GM19240 (cell line): ENCODE data around the gene FANCE.

Experiments used
- DNase-seq: peaks from one replicate; pipeline ENCODE4 v3.0.0; 2011; ENCODE audit warnings: low spot score; ENCODE audit not compliant: insufficient read length

The FANCE gene

GRCh38 chr6:35452183-35453090 lies at the start of gene FANCE:
Gene FANCE (plus strand): TSS chr6:35452338. CDS start chr6:35452546, 208 bp downstream.
- peak; percentile 90 for DNase-seq

GRCh38 chr6:35402856-35403191 lies 49.3 kb upstream of the FANCE start:
- DNase-seq = no peak

GRCh38 chr6:35403544-35404442 lies 48.3 kb upstream of the FANCE start:
- DNase-seq = no peak

- DNase-seq = no peak
Measured at GRCh38 chr6:35406711-35407485, 45.2 kb upstream of the FANCE start.

- no peak for DNase-seq
Measured at GRCh38 chr6:35409245-35409644, 42.9 kb upstream of the FANCE start.

- DNase-seq = no peak
Measured at GRCh38 chr6:35410131-35410530, 42.0 kb upstream of the FANCE start.

- no peak for DNase-seq
Measured at GRCh38 chr6:35411066-35411465, 41.1 kb upstream of the FANCE start.

- DNase-seq = no peak
Measured at GRCh38 chr6:35412102-35412501, 40.0 kb upstream of the FANCE start.

- DNase-seq = no peak
Measured at GRCh38 chr6:35413911-35414310, 38.2 kb upstream of the FANCE start.

- no peak for DNase-seq
Measured at GRCh38 chr6:35415065-35415891, 36.9 kb upstream of the FANCE start.

GRCh38 chr6:35417979-35418661 lies 34.0 kb upstream of the FANCE start:
- no peak for DNase-seq

- no peak for DNase-seq
Measured at GRCh38 chr6:35419417-35419816, 32.7 kb upstream of the FANCE start.

GRCh38 chr6:35419961-35420360 lies 32.2 kb upstream of the FANCE start:
- no peak for DNase-seq

- no peak for DNase-seq
Measured at GRCh38 chr6:35425284-35425683, 26.9 kb upstream of the FANCE start.

- DNase-seq = no peak
Measured at GRCh38 chr6:35426074-35426473, 26.1 kb upstream of the FANCE start.

GRCh38 chr6:35427435-35427834 lies 24.7 kb upstream of the FANCE start:
- DNase-seq = no peak

GRCh38 chr6:35427851-35428321 lies 24.3 kb upstream of the FANCE start:
- no peak for DNase-seq

- no peak for DNase-seq
Measured at GRCh38 chr6:35428421-35429149, 23.6 kb upstream of the FANCE start.

GRCh38 chr6:35429463-35429862 lies 22.7 kb upstream of the FANCE start:
- no peak for DNase-seq
